ENCODE measurements around the gene RHAG.
"Not testable (repeated sequence)": the region's sequence is repeated elsewhere in the genome, so short reads cannot be mapped to it uniquely, and the experiment has no call there.

- TF ChIP-seq CTCF, POLR2A (IDR thresholded peaks at IDR 0.05): not testable (repeated sequence)
Observed at GRCh38 chr6:49604080-49604479, 32.6 kb downstream of the RHAG start.
